ENCODE results near the gene MTHFD2. TPM values are rescaled to one million over a fixed set of nuclear protein-coding genes. Genes with fewer than 3 reads are reported as not detected.

MTHFD2 gene
- 136 and 159 TPM in 2 replicates for total RNA-seq

DNA sequence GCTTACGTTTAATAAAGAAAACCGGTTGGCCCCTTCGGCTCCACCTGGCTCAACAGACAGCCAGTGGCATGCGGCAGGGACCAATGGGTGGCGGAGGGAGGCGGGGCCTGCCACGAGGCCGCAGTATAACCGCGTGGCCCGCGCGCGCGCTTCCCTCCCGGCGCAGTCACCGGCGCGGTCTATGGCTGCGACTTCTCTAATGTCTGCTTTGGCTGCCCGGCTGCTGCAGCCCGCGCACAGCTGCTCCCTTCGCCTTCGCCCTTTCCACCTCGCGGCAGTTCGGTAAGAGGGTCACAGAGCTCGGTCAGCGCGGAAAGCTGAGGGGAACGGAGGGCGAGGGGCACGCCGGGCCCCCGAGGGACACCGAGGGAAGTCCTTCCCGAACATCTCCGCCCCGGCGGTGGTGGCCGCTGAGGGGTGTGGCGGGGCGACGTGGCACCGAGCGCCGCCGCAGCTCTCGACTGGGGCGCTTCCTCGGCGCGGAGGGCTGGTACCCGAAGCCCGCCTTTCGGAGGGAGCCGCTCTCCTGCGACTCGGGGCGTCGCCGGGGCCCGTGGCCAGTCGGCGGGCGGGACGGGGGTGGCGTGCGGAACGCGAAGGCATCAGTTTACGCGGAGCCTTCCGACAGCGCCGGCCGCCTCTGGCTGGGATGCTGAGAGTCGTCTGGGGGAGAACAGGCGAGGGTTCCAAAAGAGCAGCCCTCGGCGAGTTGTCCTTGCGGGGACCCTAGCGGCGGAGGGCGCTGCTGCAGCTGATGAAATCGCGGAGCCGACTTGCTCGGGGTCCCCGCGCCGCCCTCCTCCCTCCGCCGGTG is at the start of gene MTHFD2:
Gene MTHFD2, plus strand, starts transcription at position 155 of the 814 bp plus-strand sequence. Its CDS starts 27 bp downstream, at position 182.

DNA sequence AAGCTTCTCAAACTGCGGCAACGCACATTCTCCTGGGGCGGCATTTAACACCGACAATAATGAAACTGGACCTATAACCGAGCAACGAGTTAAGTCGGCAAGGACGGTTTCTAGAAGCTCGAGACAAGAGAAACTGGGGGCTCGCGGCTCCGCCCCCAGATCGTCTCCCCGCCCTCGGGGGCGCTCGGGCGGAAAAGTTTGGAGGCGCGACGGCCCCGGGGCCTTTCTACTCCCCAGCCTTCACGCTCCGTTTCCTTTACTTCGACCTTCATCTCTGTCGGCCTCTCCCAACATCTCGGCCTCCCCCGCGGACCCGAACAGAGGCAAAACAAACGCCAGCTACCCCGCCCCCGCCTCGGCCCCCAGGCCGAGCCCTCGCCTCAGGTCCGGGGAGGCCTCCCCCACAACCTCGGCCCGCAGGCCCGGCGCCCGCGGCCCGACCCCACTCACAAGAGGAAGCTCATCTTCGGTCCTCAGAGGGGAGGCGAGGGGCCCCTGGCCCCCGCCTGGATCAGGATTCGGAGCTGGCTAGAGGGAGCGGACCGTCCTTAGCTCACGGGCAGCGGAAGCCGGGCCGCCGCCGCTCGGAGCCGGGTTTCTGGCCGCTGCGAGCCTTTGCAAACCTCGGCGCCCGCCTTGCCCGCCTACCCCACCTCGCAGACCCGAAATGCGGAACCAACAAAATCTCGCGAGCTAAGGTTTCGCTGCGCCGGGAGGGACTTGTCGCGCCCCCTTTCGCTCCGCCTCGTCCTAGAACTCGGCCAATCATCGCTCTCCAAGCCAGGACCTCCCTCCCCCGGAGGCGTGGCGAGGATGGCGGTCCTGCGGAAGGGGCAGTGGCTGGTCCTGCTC is 20.0 kb upstream of the MTHFD2 start, which contains the start of gene MOB1A:
Gene MOB1A, minus strand, starts transcription at position 669 of the 852 bp plus-strand sequence. Its CDS starts 205 bp downstream, at position 464.

Other genes with a start within 250 kb of the MTHFD2 start
- gene TET3, start 213.7 kb upstream of the MTHFD2 start, total RNA-seq, result 2.2 and 4.0 TPM in 2 replicates
- gene BOLA3, start 50.7 kb upstream of the MTHFD2 start, total RNA-seq, result 58.0 and 69.8 TPM in 2 replicates
- 66.5 and 71.0 TPM in 2 replicates for gene MOB1A, start 19.7 kb upstream of the MTHFD2 start, total RNA-seq
- gene SLC4A5, start 144.8 kb downstream of the MTHFD2 start, total RNA-seq, result under 0.01 TPM in 1 of 2 replicates, not detected in the other
- gene DCTN1, start 181.7 kb downstream of the MTHFD2 start, total RNA-seq, result 114 and 172 TPM in 2 replicates
- gene C2orf81, start 223.0 kb downstream of the MTHFD2 start, total RNA-seq, result 2.0 and 2.7 TPM in 2 replicates
- 23.5 and 27.3 TPM in 2 replicates for gene WDR54, start 223.1 kb downstream of the MTHFD2 start, total RNA-seq
- gene RTKN, start 243.3 kb downstream of the MTHFD2 start, total RNA-seq, result 11.8 and 15.3 TPM in 2 replicates